Sigmoid colon (tissue), 7 donors: ENCODE measurements around the gene MSH5. TPM values are rescaled to one million over a fixed set of nuclear protein-coding genes. Genes with fewer than 3 reads are reported as not detected.

ENCODE experiments used
- DNase-seq: peaks from one replicate; pipeline ENCODE4 v3.0.0-alpha.2; 2019
- H3K27ac ChIP-seq, 4 donors: fragments of 200-600 bp; sonication (generic); one replicate each; pipeline ENCODE4 v1.5.1; 2016 to 2019; ENCODE audit warnings: mild to moderate bottlenecking in 1 of 4
- H3K27me3 ChIP-seq, 3 donors: fragments of 200-600 bp; sonication (generic); one replicate each; pipeline ENCODE4 v1.5.1; 2019; ENCODE audit warnings: mild to moderate bottlenecking in 1 of 3
- H3K36me3 ChIP-seq, 4 donors: fragments of 200-600 bp; sonication (generic); one replicate each; pipeline ENCODE4 v1.5.1; 2016 to 2019
- H3K4me1 ChIP-seq, 4 donors: fragments of 200-600 bp; sonication (generic); one replicate each; pipeline ENCODE4 v1.5.1; 2017 to 2019
- H3K4me3 ChIP-seq, 4 donors: fragments of 200-600 bp; sonication (generic); one replicate each; pipeline ENCODE4 v1.5.1; 2017 to 2019; ENCODE audit warnings: mild to moderate bottlenecking in 2 of 4, moderate library complexity in 1 of 4
- H3K9me3 ChIP-seq, 4 donors: fragments of 200-600 bp in 3 of 4; sonication (generic) in 3 of 4; one replicate each; pipeline versions ENCODE4 v1.5.1 to v1.6.1; 2013 to 2019
- EP300 ChIP-seq, 4 donors: sonication (generic); formaldehyde crosslinking; IDR thresholded peaks; one replicate each; pipeline ENCODE4 v1.6.1; 2017; ENCODE audit warnings: antibody characterized with exemption in 4 of 4
- POLR2A ChIP-seq, 2 donors: fragments of 450-650 bp; IDR thresholded peaks; one replicate each; pipeline ENCODE4 v1.6.1; 2016; ENCODE audit warnings: antibody characterized with exemption in 2 of 2, mild to moderate bottlenecking in 2 of 2, moderate library complexity in 2 of 2
- POLR2AphosphoS5 ChIP-seq, 4 donors: sonication (generic); formaldehyde crosslinking; IDR thresholded peaks; one replicate each; pipeline ENCODE4 v1.6.1; 2017; ENCODE audit warnings: antibody characterized with exemption in 4 of 4
- WGBS, 2 donors: extraction: QIAGEN DNeasy Blood & Tissue Kit; methylation state at CpG; one replicate each; pipeline ENCODE4 v1.1.7; 2013; 5-methylcytosine and 5-hydroxymethylcytosine counted together
- intact Hi-C: fragments of 100-400 bp; cut with DNase I; formaldehyde crosslinking; loops from one replicate; pipeline ENCODE4 v1.15.1; 2023
- polyA plus RNA-seq, 3 donors: library from polyadenylated mRNA; stranded (reverse); fragments of 200-250 nt; gene quantifications; one replicate each; pipeline ENCODE4 v1.2.3, GENCODE V29; 2013
- total RNA-seq, 4 donors: library from RNA; depleted of rRNA; stranded (reverse); fragments of >200 nt; gene quantifications; one replicate each; pipeline ENCODE4 v1.1.0, GENCODE V29; 2016
- TF ChIP-seq, protein P1 (sequence below), 4 experiments: fragments of 450-650 bp in 3 of 4; fragments of 200-600 bp in 1 of 4; IDR thresholded peaks; one replicate each; pipeline ENCODE4 v1.5.1; 2016 to 2019; ENCODE audit warnings: antibody characterized with exemption in 4 of 4, mild to moderate bottlenecking in 3 of 4, moderate library complexity in 2 of 4
- donor health status: healthy with polysubstance abuse.
- donor health status: Bipolar disorder and iron deficiency.
- donor health status: healthy.

The MSH5 gene
- total and polyA plus RNA-seq, 7 donors: 1.6 to 23.5 (median 5.7) TPM; not detected in 1

DNA sequence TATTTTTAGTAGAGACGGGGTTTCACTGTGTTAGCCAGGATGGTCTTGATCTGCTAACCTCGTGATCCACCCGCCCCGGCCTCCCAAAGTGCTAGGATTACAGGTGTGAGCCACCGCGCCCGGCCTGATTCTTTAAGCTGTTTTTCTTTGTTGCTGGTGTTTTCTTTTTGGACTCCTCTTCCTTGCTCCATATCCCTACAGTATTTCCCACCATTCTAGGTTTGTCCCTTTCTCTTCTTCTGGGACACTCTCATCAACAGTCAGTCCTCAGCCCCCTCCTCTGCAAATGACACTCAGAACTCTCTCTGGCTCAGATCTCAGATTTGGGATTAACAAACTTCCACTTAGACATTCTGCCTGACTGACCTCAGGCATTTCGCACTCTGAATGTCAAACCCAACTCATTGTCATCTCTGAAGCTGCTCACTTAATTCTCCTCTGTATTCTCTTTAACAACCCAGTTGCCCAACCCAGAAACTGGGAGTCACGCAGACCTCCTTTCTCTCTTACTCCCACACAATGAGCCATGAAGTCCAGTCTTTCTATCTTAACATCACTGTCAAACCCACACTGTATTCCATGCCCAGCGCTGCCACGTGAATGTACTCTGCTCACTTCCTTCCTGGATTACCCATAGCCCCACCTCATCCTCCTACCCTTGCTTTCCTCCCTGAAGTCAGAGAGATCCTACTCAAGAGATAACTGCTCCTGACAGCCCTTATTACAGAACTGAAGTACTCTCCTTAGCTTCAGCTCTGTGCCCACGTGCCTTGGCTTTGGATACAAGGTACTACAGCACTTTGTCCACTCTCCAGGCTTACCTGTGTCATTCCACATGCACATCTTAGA is 14.1 kb upstream of the MSH5 start:
- no peak overlapping the region for H3K27ac ChIP-seq

DNA sequence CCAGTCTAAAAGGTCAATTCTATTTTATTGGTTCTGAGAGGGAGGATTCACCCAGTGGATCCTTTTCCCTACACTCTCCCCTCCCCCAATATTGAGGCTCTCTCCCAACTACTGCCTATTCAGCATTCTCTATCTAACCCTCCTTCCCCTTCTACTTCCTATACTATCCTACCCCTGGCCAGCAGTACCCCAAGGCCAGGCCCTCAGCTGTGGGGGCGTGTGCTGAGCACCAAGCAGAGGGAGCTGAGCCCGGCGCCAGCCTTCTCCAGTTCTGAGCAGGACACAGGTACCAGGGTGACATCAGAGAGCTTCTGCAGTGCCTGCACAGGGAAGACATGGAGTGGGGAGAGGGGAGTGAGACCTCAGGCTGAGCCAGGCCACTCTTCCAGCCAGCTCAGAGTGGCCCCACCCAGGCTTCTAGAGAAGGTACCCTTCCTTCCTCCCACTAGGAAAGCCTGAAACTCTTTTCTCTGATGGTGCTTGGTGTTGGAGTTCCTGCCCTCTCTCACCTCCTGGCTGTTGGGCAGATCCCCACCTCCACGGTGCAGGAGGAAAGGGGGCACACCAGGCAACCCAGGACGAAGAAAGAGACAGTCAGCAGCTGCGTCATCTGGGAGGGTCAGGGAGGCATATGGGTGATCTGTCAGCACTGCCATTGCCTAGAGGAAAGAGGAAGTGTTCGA is 12.6 kb upstream of the MSH5 start:
- H3K4me3 ChIP-seq: peak overlapping the region in 1 of 4 donors; percentile 78
- TF ChIP-seq EP300 (IDR thresholded peaks at IDR 0.05) (no peak), POLR2AphosphoS5 (IDR thresholded peaks at IDR 0.05) (no peak), POLR2A (IDR thresholded peaks at IDR 0.05) (no peak)
- TF ChIP-seq, protein P1, sequence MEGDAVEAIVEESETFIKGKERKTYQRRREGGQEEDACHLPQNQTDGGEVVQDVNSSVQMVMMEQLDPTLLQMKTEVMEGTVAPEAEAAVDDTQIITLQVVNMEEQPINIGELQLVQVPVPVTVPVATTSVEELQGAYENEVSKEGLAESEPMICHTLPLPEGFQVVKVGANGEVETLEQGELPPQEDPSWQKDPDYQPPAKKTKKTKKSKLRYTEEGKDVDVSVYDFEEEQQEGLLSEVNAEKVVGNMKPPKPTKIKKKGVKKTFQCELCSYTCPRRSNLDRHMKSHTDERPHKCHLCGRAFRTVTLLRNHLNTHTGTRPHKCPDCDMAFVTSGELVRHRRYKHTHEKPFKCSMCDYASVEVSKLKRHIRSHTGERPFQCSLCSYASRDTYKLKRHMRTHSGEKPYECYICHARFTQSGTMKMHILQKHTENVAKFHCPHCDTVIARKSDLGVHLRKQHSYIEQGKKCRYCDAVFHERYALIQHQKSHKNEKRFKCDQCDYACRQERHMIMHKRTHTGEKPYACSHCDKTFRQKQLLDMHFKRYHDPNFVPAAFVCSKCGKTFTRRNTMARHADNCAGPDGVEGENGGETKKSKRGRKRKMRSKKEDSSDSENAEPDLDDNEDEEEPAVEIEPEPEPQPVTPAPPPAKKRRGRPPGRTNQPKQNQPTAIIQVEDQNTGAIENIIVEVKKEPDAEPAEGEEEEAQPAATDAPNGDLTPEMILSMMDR (IDR thresholded peaks at IDR 0.05): no peak
- no peaks in the 10 kb centered on the region for H3K27me3 ChIP-seq
- H3K36me3 ChIP-seq: peaks cover 19 to 39% (median 25%) of the 10 kb centered on the region in 4 donors
- H3K4me1 ChIP-seq: peaks cover 0 to 24% (median 20%) of the 10 kb centered on the region in 4 donors
- H3K9me3 ChIP-seq: no peaks in the 10 kb centered on the region
- DNase-seq: peak; percentile 73
- peak overlapping the region; percentile 12 to 99 (median 97) for H3K27ac ChIP-seq
- intact Hi-C loops: loop anchor here (5.0 kb wide), 1 partner anchor 45 kb away; the partner anchor contains the start of gene LY6G5C
- WGBS, 2 donors: 61 to 67% methylated on average over 7 of the region's 7 CpGs

More for the DNA sequence above, 14.1 kb upstream of the MSH5 start:
- WGBS, 2 donors: 83 to 86% methylated on average over 12 of the region's 12 CpGs
- no peaks in the 10 kb centered on the region for H3K27me3 ChIP-seq
- peaks cover 8 to 24% (median 15%) of the 10 kb centered on the region in 4 donors for H3K36me3 ChIP-seq
- intact Hi-C loops: loop anchor here (5.0 kb wide), 1 partner anchor 43 kb away; the partner anchor contains the start of gene LY6G5C
- H3K4me1 ChIP-seq: peaks cover 0 to 23% (median 19%) of the 10 kb centered on the region in 4 donors
- no peak for DNase-seq
- H3K9me3 ChIP-seq: no peaks in the 10 kb centered on the region
- no peak overlapping the region for H3K4me3 ChIP-seq
- TF ChIP-seq EP300 (IDR thresholded peaks at IDR 0.05) (no peak), POLR2A (IDR thresholded peaks at IDR 0.05) (no peak), POLR2AphosphoS5 (IDR thresholded peaks at IDR 0.05) (no peak)
- TF ChIP-seq, protein P1 (IDR thresholded peaks at IDR 0.05): no peak

DNA sequence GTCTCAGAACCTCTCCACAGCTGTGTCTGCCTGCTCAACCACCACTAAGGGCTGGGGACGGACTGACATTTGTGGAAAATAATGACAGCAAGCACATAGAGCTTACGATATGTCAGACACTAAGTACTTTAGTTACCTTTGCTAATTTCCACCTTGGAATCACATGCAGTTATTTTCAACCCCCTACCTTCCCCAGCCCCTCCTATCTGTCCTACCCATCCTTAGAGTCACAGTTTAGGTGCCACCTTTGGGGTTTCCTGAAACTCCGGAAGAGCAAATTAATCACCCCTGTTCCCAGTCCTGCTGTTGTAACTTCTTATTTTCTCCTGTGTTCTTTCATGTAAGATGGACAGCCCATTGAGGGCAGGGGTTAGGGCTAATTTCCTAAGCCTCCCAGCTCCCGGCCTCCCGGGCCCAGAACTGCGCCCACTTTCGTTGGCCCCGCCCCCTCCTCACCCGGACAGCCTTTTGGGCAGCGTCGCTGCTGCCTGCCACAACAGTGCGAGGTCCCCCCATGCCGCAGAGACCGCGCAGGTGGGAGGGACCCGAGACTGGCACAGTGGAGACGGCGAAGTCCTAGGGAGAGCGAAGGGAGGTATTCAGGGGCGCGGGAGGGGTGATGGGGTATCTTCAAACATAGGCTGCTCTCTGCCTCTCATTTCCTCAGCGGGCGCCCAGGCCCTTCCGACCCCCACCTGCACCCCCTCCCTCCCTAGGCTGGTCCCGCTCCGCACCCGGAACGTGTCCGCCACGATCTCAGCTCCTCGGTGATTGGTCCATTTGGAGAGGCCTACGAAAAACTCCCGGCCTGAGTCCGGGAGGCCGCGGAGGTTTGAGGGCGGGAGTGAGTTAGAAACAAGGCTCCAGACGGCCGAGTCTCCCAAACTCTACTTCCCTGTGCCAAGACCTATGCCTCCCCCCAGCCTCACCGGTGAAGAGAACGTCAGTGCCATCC is 11.8 kb upstream of the MSH5 start:
- Histone ChIP-seq H3K27ac (peak overlapping the region; percentile 96 to 99 (median 98)), H3K36me3 (peaks cover 23 to 47% (median 33%) of the 10 kb centered on the region in 4 donors), H3K4me1 (peaks cover 0 to 24% (median 20%) of the 10 kb centered on the region in 4 donors), H3K4me3 (peak overlapping the region; percentile 78 to 95 (median 84)), H3K9me3 (no peaks in the 10 kb centered on the region), H3K27me3 (no peaks in the 10 kb centered on the region)
- TF ChIP-seq EP300 (IDR thresholded peaks at IDR 0.05) (no peak), POLR2A (IDR thresholded peaks at IDR 0.05) (no peak), POLR2AphosphoS5 (IDR thresholded peaks at IDR 0.05) (no peak)
- TF ChIP-seq, protein P1 (IDR thresholded peaks at IDR 0.05): no peak
- intact Hi-C loops: loop anchor here (1.0 to 5.0 kb wide), 3 partner anchors 25 to 103 kb away; partner anchors contain the start of genes ABHD16A and LY6G5C
- peak; percentile 81 for DNase-seq
- 78 to 90% methylated on average over 41 of the region's 41 CpGs for WGBS, 2 donors
